ENCODE data around the gene PRAMEF17. TPM values are rescaled to one million over a fixed set of nuclear protein-coding genes. Genes with fewer than 3 reads are reported as not detected.
"Not testable (repeated sequence)": the region's sequence is repeated elsewhere in the genome, so short reads cannot be mapped to it uniquely, and the experiment has no call there.

PRAMEF17 gene, protein sequence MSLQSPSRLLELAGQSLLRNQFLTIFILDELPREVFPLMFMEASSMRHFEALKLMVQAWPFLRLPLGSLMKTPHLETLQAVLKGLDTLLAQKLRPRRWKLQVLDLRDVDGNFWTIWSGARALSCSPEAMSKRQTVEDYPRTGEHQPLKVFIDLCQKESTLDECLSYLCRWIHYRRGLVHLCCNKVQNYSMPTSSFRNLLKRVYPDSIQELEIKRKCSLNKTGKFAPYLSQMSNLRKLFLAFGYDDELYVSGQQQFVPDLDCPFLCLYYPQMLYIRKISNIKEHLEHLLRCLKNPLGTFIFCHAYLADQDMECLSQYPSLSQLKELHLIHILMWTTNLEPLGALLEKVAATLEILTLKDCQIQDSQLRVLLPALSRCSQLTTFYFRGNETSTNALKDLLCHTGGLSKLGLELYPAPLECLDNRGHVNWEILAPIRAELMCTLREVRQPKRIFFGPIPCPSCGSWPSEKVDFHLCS
- total RNA-seq, result not detected
- polyA plus RNA-seq (2013, experiment 1 of 2), result not detected
- not detected for polyA plus RNA-seq (2013, experiment 2 of 2)
- total RNA-seq, result 0 to 0.06 (median 0) reads per million in 172 experiments

DNA sequence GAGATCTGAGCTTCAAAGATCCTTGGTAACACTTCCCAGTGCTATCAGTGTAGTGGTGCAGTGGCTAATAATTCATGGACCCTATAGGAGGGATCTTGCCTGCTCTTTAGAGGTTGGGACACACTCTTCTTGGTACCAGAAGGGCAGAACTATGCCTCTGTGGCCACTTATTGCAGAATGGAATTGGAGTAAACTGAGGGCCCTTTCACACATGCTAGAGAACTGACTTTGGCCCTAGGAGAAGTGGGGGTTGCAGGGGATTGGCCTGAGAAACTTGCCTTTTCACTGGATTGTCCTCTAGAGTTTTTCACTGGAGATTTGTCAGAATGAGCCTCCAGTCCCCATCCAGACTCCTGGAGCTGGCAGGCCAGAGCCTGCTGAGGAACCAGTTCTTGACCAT lies at the start of gene PRAMEF17:
Gene PRAMEF17, plus strand, starts transcription at position 301 of the 400 bp plus-strand sequence. Its CDS starts 26 bp downstream, at position 327.
- ATAC-seq (ENCODE audit: poor library complexity); H3K27ac Mint-ChIP-seq; H3K9me3 ChIP-seq (ENCODE audit: control insufficient read depth in 1 of 2, insufficient read depth in 1 of 2, low read length in 2 of 2); H3K27me3 ChIP-seq (ENCODE audit: control insufficient read depth in 1 of 2, insufficient read depth in 2 of 2, low read length in 2 of 2); DNase-seq; H3K4me3 Mint-ChIP-seq; H3K36me3 Mint-ChIP-seq (ENCODE audit: low read depth); H3K4me3 ChIP-seq (ENCODE audit: low read length); H3K4me1 Mint-ChIP-seq (ENCODE audit: low read depth); H3K27me3 Mint-ChIP-seq; H3K27ac ChIP-seq (ENCODE audit: low read depth in 1 of 2, low read length in 2 of 2); H3K9me3 Mint-ChIP-seq; H3K4me1 ChIP-seq (ENCODE audit: insufficient read depth, low read length); H3K36me3 ChIP-seq (ENCODE audit: insufficient read depth, low read length); intact Hi-C loops (cut with DNase I, micrococcal nuclease); POLR2A ChIA-PET: not testable (repeated sequence)
- CTCF ChIA-PET, result interaction anchor here (0.7 kb wide), 1 partner anchor 41 kb away, joined by 3 read pairs; no protein-coding TSS in a partner anchor

DNA sequence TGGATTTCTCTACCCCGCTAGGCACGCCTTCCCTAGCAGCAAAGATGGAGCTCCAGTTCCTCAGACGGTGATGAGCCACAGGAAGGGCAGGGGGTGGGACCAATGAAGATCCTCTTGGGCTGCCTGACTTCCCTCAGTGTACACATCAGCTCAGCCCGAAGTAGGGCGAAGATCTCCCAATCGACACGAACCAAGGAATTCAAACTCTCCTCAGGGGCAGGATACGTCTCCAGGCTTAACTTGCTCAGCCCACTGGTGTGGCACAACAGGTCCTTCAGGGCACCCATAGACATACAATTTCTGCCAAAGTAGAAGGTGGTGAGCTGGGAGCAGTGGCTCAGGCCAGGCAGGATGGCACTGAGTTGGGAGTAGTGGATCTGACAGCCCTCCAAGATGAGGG lies 46.9 kb upstream of the PRAMEF17 start:
- H3K27ac ChIP-seq (ENCODE audit: low read depth in 1 of 2, low read length in 2 of 2); H3K27ac Mint-ChIP-seq; H3K9me3 Mint-ChIP-seq; H3K4me1 ChIP-seq (ENCODE audit: insufficient read depth, low read length); H3K4me3 Mint-ChIP-seq; POLR2A ChIA-PET; H3K27me3 Mint-ChIP-seq; H3K9me3 ChIP-seq (ENCODE audit: control insufficient read depth in 1 of 2, insufficient read depth in 1 of 2, low read length in 2 of 2); H3K36me3 ChIP-seq (ENCODE audit: insufficient read depth, low read length); DNase-seq; CTCF ChIA-PET; intact Hi-C loops (cut with DNase I, micrococcal nuclease); H3K36me3 Mint-ChIP-seq (ENCODE audit: low read depth); H3K4me3 ChIP-seq (ENCODE audit: low read length); H3K27me3 ChIP-seq (ENCODE audit: control insufficient read depth in 1 of 2, insufficient read depth in 2 of 2, low read length in 2 of 2); ATAC-seq (ENCODE audit: poor library complexity); H3K4me1 Mint-ChIP-seq (ENCODE audit: low read depth): not testable (repeated sequence)

DNA sequence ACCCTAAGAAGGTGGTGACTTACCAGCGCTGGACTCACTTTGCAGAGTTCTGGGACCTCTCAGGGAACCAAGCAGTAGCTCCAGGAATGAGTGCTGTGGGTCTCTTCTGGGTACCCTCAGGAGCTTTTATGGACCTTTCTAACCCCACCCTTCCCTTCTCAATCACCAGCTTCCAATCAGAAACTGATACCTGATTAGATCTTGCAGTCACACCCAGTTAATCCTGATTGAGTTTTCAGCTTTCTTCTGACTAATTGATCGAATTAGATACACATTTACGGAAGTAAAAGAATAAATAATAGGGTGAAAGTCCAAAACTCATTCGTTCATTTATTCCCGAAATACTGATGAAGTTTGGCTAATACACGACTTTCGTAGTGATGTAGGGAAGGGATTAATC lies 42.4 kb upstream of the PRAMEF17 start, which contains the start of gene PRAMEF14:
Gene PRAMEF14, minus strand, starts transcription at position 101 of the 400 bp plus-strand sequence. CDS start 1,820 bp downstream, outside the sequence.
- intact Hi-C loops (cut with DNase I, micrococcal nuclease); H3K4me3 Mint-ChIP-seq; H3K9me3 Mint-ChIP-seq; ATAC-seq (ENCODE audit: poor library complexity); H3K4me3 ChIP-seq (ENCODE audit: low read length); POLR2A ChIA-PET; H3K27me3 Mint-ChIP-seq; CTCF ChIA-PET; H3K27ac ChIP-seq (ENCODE audit: low read depth in 1 of 2, low read length in 2 of 2); DNase-seq; H3K9me3 ChIP-seq (ENCODE audit: control insufficient read depth in 1 of 2, insufficient read depth in 1 of 2, low read length in 2 of 2); H3K36me3 ChIP-seq (ENCODE audit: insufficient read depth, low read length); H3K27ac Mint-ChIP-seq; H3K27me3 ChIP-seq (ENCODE audit: control insufficient read depth in 1 of 2, insufficient read depth in 2 of 2, low read length in 2 of 2); H3K4me1 ChIP-seq (ENCODE audit: insufficient read depth, low read length); H3K36me3 Mint-ChIP-seq (ENCODE audit: low read depth); H3K4me1 Mint-ChIP-seq (ENCODE audit: low read depth): not testable (repeated sequence)

DNA sequence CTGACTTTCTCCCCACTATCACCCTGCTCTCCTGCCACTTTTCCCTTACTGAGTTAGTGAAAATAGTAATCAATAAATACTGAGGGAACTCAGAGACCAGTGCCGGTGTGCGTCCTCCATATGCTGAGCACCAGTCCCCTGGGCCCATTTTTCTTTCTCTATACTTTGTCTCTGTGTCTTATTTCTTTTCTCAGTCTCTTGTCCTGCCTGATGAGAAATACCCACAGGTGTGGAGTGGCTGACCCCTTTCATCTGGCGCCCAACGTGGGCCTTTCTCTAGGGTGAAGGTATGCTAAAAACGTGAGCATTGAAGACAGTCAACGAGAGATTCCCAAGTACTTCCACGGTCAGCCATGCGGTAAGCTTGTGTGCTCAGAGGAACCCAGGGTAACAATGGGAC lies 36.0 kb upstream of the PRAMEF17 start:
- H3K36me3 Mint-ChIP-seq (ENCODE audit: low read depth); H3K9me3 ChIP-seq (ENCODE audit: control insufficient read depth in 1 of 2, insufficient read depth in 1 of 2, low read length in 2 of 2); H3K4me3 ChIP-seq (ENCODE audit: low read length); H3K4me1 Mint-ChIP-seq (ENCODE audit: low read depth); H3K27me3 Mint-ChIP-seq; ATAC-seq (ENCODE audit: poor library complexity); H3K36me3 ChIP-seq (ENCODE audit: insufficient read depth, low read length); H3K4me1 ChIP-seq (ENCODE audit: insufficient read depth, low read length); H3K9me3 Mint-ChIP-seq; H3K4me3 Mint-ChIP-seq; H3K27me3 ChIP-seq (ENCODE audit: control insufficient read depth in 1 of 2, insufficient read depth in 2 of 2, low read length in 2 of 2); intact Hi-C loops (cut with DNase I, micrococcal nuclease); CTCF ChIA-PET; H3K27ac Mint-ChIP-seq; POLR2A ChIA-PET; DNase-seq; H3K27ac ChIP-seq (ENCODE audit: low read depth in 1 of 2, low read length in 2 of 2): not testable (repeated sequence)

DNA sequence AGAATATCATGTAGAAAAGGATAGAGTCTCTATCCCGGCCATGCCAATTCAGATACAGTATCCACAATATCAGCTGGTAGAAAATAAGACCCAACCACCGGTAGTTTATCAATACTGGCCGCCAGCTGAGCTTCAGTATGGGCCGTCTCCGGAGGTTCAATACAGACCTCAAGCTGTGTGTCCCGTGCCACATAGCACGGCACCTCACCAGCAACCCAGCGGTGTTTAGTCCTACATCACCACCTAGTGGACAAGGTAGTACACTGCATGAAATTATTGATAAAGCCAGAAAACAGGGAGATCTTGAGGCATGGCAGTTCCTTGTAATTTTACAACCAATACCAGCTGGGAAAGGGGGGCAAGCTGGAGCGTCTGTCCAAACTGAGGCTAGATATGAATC lies 35.0 kb upstream of the PRAMEF17 start:
- CTCF ChIA-PET; H3K27ac ChIP-seq (ENCODE audit: low read depth in 1 of 2, low read length in 2 of 2); H3K4me1 Mint-ChIP-seq (ENCODE audit: low read depth); H3K36me3 ChIP-seq (ENCODE audit: insufficient read depth, low read length); H3K4me3 ChIP-seq (ENCODE audit: low read length); POLR2A ChIA-PET; H3K4me1 ChIP-seq (ENCODE audit: insufficient read depth, low read length); DNase-seq; H3K9me3 Mint-ChIP-seq; H3K27me3 ChIP-seq (ENCODE audit: control insufficient read depth in 1 of 2, insufficient read depth in 2 of 2, low read length in 2 of 2); ATAC-seq (ENCODE audit: poor library complexity); H3K9me3 ChIP-seq (ENCODE audit: control insufficient read depth in 1 of 2, insufficient read depth in 1 of 2, low read length in 2 of 2); H3K4me3 Mint-ChIP-seq; H3K27ac Mint-ChIP-seq; H3K36me3 Mint-ChIP-seq (ENCODE audit: low read depth); intact Hi-C loops (cut with DNase I, micrococcal nuclease); H3K27me3 Mint-ChIP-seq: not testable (repeated sequence)

Data from CD4-positive, alpha-beta T cell (primary cell).